HepG2 (cell line): ENCODE data around the gene TNFAIP8L1. TPM values are rescaled to one million over a fixed set of nuclear protein-coding genes. Genes with fewer than 3 reads are reported as not detected.

Experiments
- CEBPG ChIP-seq: IDR thresholded peaks from 2 replicates; pipeline ENCODE4 v1.6.1; 2016
- ELF3 ChIP-seq: IDR thresholded peaks from 2 replicates; pipeline ENCODE4 v1.6.1; 2016; ENCODE audit warnings: missing genetic modification reagents, missing compliant biosample characterization
- FOSL2 ChIP-seq: sonication (generic); formaldehyde crosslinking; IDR thresholded peaks from 2 replicates; pipeline ENCODE4 v1.4.0; 2020; ENCODE audit warnings: missing genetic modification reagents
- GATAD2A ChIP-seq: IDR thresholded peaks from 2 replicates; pipeline ENCODE4 v1.6.1; 2016
- KAT8 ChIP-seq: IDR thresholded peaks from 2 replicates; pipeline ENCODE4 v1.6.1; 2016; ENCODE audit warnings: missing genetic modification reagents, missing compliant biosample characterization
- NFIB ChIP-seq: sonication (generic); formaldehyde crosslinking; IDR thresholded peaks from 2 replicates; pipeline ENCODE4 v1.9.0; 2021; ENCODE audit warnings: missing genetic modification reagents, mild to moderate bottlenecking, borderline replicate concordance
- NR2C2 ChIP-seq: sonication (generic); formaldehyde crosslinking; IDR thresholded peaks from 2 replicates; pipeline ENCODE4 v1.4.0; 2020; ENCODE audit warnings: missing genetic modification reagents, mild to moderate bottlenecking, moderate library complexity, borderline replicate concordance
- PHF5A ChIP-seq: IDR thresholded peaks from one replicate; pipeline ENCODE4 v1.6.1; 2018; ENCODE audit warnings: low read depth, missing genetic modification reagents; ENCODE audit not compliant: unreplicated experiment
- REL ChIP-seq: sonication (generic); formaldehyde crosslinking; conservative IDR thresholded peaks from 2 replicates; pipeline ENCODE4 v1.8.0; 2022; ENCODE audit warnings: mild to moderate bottlenecking, missing genetic modification reagents, moderate library complexity
- RXRB ChIP-seq: IDR thresholded peaks from 2 replicates; pipeline ENCODE4 v1.6.1; 2016; ENCODE audit warnings: borderline replicate concordance, missing genetic modification reagents, missing compliant biosample characterization
- ZKSCAN8 ChIP-seq: IDR thresholded peaks from 2 replicates; pipeline ENCODE4 v1.6.1; 2016; ENCODE audit warnings: borderline replicate concordance, missing genetic modification reagents, missing compliant biosample characterization
- ZNF205 ChIP-seq: IDR thresholded peaks from 2 replicates; pipeline ENCODE4 v1.6.1; 2018; ENCODE audit warnings: missing biosample characterization, missing genetic modification reagents
- ZNF768 ChIP-seq: sonication (generic); formaldehyde crosslinking; IDR thresholded peaks from 2 replicates; pipeline ENCODE4 v1.4.0; 2020; ENCODE audit warnings: missing genetic modification reagents
- polyA plus RNA-seq, 8 experiments: library from polyadenylated mRNA; depleted of rRNA in 3 of 8; stranded (reverse) in 7 of 8; unstranded in 1 of 8; fragments of >200 nt; fragmentation: Illumina TruSeq in 4 of 8; extraction: Trizol in 4 of 8; gene quantifications; 2 replicates each; pipeline versions ENCODE4 v1.2.1 to v1.2.3, GENCODE V29; 2011 to 2016; ENCODE audit warnings: low read depth in 4 of 8, missing spikeins in 1 of 8, mixed read lengths in 1 of 8; ENCODE audit not compliant: insufficient read depth in 1 of 8
- total RNA-seq, 5 experiments: library from RNA; depleted of rRNA; stranded (reverse); fragments of >200 nt; fragmentation: Illumina TruSeq; extraction: Trizol; gene quantifications; 2 replicates each; pipeline ENCODE4 v1.2.3, GENCODE V29; 2016; ENCODE audit warnings: low read depth in 1 of 5
- TF ChIP-seq, protein P1 (sequence below), 2 experiments: sonication (generic) in 1 of 2; formaldehyde crosslinking in 1 of 2; IDR thresholded peaks; 2 replicates each; pipeline versions ENCODE4 v1.6.1 to v1.9.0; 2014 to 2022; ENCODE audit warnings: antibody characterized with exemption in 1 of 2, borderline replicate concordance in 1 of 2, inconsistent platforms in 1 of 2, low read depth in 1 of 2, missing genetic modification reagents in 1 of 2
- TF ChIP-seq, protein P2 (sequence below): sonication (generic); formaldehyde crosslinking; IDR thresholded peaks from 2 replicates; pipeline ENCODE4 v1.8.0; 2022; ENCODE audit warnings: mild to moderate bottlenecking, missing genetic modification reagents

Gene TNFAIP8L1
- total and polyA plus RNA-seq, 2 of the 13 experiments (the other 11 are each of a cell fraction or from before 2014, with no cell fraction given): 13.4 to 21.4 TPM

DNA sequence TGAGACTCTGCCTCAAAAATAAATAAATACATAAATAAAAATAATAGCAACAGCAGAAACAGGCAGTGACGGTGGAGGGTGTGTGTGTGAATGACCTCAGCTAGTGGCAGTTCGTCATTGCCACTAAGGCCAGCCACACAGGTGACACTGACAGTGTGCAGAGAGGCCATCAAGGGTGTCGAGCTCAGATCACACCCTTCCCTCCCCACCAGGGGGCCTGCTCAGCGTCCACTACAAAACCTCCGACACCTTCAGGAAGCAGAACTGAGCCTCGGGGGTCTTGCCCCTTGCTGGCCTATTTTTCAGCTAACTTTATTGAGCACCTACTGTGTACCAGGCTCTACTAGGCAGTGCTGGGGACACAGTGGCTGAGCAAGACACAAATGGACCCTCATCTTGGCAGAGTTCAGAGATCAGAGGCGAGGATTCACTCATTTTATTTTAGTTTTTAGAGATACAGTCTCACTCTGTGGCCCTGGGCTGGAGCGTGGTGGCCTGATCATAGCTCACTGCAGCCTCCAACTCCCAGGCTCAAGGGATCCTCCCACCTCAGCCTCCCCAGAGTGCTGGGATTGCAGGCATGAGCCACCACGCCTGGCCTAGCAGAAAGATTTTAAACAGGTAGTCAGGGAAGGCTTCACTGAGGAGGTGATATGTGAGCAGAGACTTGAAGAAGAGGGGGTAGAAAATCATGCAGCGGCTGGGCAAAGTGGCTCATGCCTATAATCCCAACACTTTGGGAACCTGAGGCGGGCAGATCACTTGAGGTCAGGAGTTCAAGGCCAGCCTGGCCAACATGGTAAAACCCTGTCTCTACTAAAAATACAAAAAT lies 49.5 kb upstream of the TNFAIP8L1 start (continued):
- TF ChIP-seq, protein P1, sequence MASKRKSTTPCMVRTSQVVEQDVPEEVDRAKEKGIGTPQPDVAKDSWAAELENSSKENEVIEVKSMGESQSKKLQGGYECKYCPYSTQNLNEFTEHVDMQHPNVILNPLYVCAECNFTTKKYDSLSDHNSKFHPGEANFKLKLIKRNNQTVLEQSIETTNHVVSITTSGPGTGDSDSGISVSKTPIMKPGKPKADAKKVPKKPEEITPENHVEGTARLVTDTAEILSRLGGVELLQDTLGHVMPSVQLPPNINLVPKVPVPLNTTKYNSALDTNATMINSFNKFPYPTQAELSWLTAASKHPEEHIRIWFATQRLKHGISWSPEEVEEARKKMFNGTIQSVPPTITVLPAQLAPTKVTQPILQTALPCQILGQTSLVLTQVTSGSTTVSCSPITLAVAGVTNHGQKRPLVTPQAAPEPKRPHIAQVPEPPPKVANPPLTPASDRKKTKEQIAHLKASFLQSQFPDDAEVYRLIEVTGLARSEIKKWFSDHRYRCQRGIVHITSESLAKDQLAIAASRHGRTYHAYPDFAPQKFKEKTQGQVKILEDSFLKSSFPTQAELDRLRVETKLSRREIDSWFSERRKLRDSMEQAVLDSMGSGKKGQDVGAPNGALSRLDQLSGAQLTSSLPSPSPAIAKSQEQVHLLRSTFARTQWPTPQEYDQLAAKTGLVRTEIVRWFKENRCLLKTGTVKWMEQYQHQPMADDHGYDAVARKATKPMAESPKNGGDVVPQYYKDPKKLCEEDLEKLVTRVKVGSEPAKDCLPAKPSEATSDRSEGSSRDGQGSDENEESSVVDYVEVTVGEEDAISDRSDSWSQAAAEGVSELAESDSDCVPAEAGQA (IDR thresholded peaks at IDR 0.05; ENCODE audit: low read depth): 0 out of 2 replicates have a peak, but pooled peaks have one; percentile 54
- TF ChIP-seq, protein P1 (CRISPR knock-in tag; IDR thresholded peaks at IDR 0.05; ENCODE audit: borderline replicate concordance): no peak
- TF ChIP-seq FOSL2 (CRISPR knock-in tag) (peak; percentile 26; the same call in 1 of the 2 replicates), REL (no peak), ZNF205 (CRISPR knock-in tag) (0 out of 2 replicates have a peak, but pooled peaks have one; percentile 48), PHF5A (CRISPR knock-in tag) (no peak), ELF3 (CRISPR knock-in tag) (0 out of 2 replicates have a peak, but pooled peaks have one; percentile 13), CEBPG (CRISPR knock-in tag) (peak; percentile 2; the same call in 1 of the 2 replicates), RXRB (CRISPR knock-in tag) (peak; percentile 48; the same call in 1 of the 2 replicates), NFIB (CRISPR knock-in tag) (no peak), GATAD2A (CRISPR knock-in tag) (peak; percentile 73), ZNF768 (CRISPR knock-in tag) (peak; percentile 22; the same call in 1 of the 2 replicates), KAT8 (CRISPR knock-in tag) (peak; percentile 20; the same call in 1 of the 2 replicates), NR2C2 (no peak), ZKSCAN8 (CRISPR knock-in tag) (peak; percentile 95)
- TF ChIP-seq, protein P2, sequence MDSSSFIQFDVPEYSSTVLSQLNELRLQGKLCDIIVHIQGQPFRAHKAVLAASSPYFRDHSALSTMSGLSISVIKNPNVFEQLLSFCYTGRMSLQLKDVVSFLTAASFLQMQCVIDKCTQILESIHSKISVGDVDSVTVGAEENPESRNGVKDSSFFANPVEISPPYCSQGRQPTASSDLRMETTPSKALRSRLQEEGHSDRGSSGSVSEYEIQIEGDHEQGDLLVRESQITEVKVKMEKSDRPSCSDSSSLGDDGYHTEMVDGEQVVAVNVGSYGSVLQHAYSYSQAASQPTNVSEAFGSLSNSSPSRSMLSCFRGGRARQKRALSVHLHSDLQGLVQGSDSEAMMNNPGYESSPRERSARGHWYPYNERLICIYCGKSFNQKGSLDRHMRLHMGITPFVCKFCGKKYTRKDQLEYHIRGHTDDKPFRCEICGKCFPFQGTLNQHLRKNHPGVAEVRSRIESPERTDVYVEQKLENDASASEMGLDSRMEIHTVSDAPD (CRISPR knock-in tag): no peak
